ENCODE results near the gene PDE6C.

DNA sequence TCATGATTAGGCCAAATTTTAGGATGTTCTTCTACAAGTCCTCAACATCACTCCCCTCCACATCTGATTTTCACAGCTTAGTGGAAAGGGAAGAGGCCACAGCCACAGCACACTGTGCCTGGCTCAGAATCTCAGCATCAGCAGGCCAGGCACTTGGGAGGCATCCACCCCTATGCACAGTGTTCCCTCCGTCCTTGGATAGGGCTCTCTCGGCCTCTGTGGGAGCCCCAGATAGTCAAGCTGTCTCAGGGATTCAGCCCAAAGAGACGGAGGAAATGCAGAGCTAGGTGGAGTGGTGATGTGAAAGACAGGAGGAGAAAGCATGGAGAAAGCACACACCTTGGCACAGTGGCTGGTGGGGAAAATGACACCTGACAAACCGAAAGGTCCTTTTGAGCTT lies 12.6 kb upstream of the PDE6C start:
- TF ChIP-seq CTCF (IDR thresholded peaks at IDR 0.05; ENCODE audit: insufficient read depth, low read depth, low read length) = no peak
- no peak for TF ChIP-seq EZH2 (IDR thresholded peaks at IDR 0.05; ENCODE audit: insufficient read depth, low read length)
